22Rv1 (cell line): ENCODE measurements around the gene SLCO3A1.

ENCODE experiments used
- CTCF ChIP-seq: fragments of 450-650 bp; IDR thresholded peaks from 2 replicates; pipeline ENCODE4 v1.5.1; 2017; ENCODE audit warnings: mild to moderate bottlenecking
- ZFX ChIP-seq: fragments of 450-650 bp; IDR thresholded peaks from 2 replicates; pipeline ENCODE4 v1.6.1; 2017; ENCODE audit warnings: antibody characterized with exemption, borderline replicate concordance

DNA sequence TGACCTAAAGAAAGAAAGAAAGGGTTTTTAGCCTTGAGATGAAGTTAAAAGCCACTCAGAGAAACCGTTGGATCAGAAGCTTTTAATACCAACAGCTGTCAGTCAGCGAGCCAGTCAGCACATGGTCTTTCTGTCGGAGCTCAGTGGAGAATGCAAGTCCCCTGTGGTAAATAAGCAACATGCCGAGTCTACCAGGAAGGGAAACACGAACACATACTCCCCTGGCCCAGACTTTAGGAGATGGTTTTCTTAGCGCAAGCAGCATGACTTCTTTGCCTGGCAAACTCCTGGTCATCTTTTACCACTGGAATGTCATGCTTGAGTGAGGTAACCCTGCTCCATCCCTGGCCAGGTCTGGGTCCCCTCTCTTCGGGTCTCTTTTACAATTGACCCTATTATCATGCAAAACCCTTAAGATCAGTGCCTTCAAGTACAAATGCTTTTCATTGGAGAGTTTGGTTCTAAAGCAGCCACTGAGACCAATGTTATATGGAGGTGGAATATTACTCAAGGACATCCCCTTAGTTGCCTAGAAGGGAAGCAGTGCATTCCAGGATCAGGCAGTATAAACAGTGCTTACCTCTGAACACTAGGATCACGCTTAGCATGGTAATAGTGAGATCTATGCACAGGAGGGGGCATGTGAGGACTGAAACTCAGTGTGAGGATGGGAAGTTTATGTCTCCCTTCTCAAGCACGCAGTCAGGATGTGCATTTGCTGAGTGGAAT lies 28.2 kb downstream of the SLCO3A1 start:
- TF ChIP-seq CTCF (no peak), ZFX (no peak)
